ENCODE measurements around the gene DHRSX.

GRCh38 chrX:2299871-2300270 lies 200.9 kb downstream of the DHRSX start:
- TF ChIP-seq CTCF (IDR thresholded peaks at IDR 0.05; ENCODE audit: poor library complexity) (no peak), EZH2 (IDR thresholded peaks at IDR 0.05; ENCODE audit: borderline replicate concordance) (no peak), EZH2phosphoT487 (IDR thresholded peaks at IDR 0.05; ENCODE audit: low read depth, severe bottlenecking, unreplicated experiment) (no peak)
